ENCODE data around the gene PRODH.

GRCh38 chr22:18984564-18984963, 48.5 kb upstream of the PRODH start:
- TF ChIP-seq CTCF (IDR thresholded peaks at IDR 0.05) (no peak), EP300 (IDR thresholded peaks at IDR 0.05) (no peak), POLR2A (IDR thresholded peaks at IDR 0.05) (no peak)

Data from suprapubic skin (tissue), 3 donors.